HepG2 (cell line): Measurements from ENCODE around the gene ARHGEF10L. TPM values are rescaled to one million over a fixed set of nuclear protein-coding genes. Genes with fewer than 3 reads are reported as not detected.
A peak's percentile ranks its signal among the peaks of the same experiment; 100 is the strongest.

Experiments used
- CREM ChIP-seq, 2 experiments: sonication (generic) in 1 of 2; formaldehyde crosslinking in 1 of 2; IDR thresholded peaks; 2 replicates each; pipeline versions ENCODE4 v1.4.0 to v1.6.1; 2016 to 2020; ENCODE audit warnings: antibody characterized with exemption in 1 of 2, mild to moderate bottlenecking in 1 of 2, missing genetic modification reagents in 1 of 2
- EP300 ChIP-seq, 3 experiments: sonication (generic) in 1 of 3; formaldehyde crosslinking in 1 of 3; IDR thresholded peaks; 2 replicates each; pipeline versions ENCODE4 v1.5.1 to v1.6.1; 2011 to 2020; ENCODE audit warnings: low read depth in 2 of 3, low read length in 2 of 3, borderline replicate concordance in 1 of 3, improper control_type of control experiment in 1 of 3, mild to moderate bottlenecking in 1 of 3, missing genetic modification reagents in 1 of 3, moderate library complexity in 1 of 3
- HOXA5 ChIP-seq: sonication (generic); formaldehyde crosslinking; IDR thresholded peaks from 2 replicates; pipeline ENCODE4 v1.4.0; 2020; ENCODE audit warnings: missing genetic modification reagents
- KLF16 ChIP-seq, 2 experiments: sonication (generic) in 1 of 2; formaldehyde crosslinking in 1 of 2; IDR thresholded peaks; 2 replicates each; pipeline versions ENCODE4 v1.6.1 to v1.8.0; 2016 to 2023; ENCODE audit warnings: missing genetic modification reagents in 2 of 2, missing compliant biosample characterization in 1 of 2
- MXI1 ChIP-seq: IDR thresholded peaks from 3 replicates; pipeline ENCODE4 v1.6.1; 2012; ENCODE audit warnings: low read depth, low read length, inconsistent platforms, borderline replicate concordance
- NR2C2 ChIP-seq: sonication (generic); formaldehyde crosslinking; IDR thresholded peaks from 2 replicates; pipeline ENCODE4 v1.4.0; 2020; ENCODE audit warnings: missing genetic modification reagents, mild to moderate bottlenecking, moderate library complexity, borderline replicate concordance
- SAP130 ChIP-seq: IDR thresholded peaks from 2 replicates; pipeline ENCODE4 v1.6.1; 2016; ENCODE audit warnings: low read depth
- SNAPC2 ChIP-seq: sonication (generic); formaldehyde crosslinking; IDR thresholded peaks from 2 replicates; pipeline ENCODE4 v1.8.1; 2022; ENCODE audit warnings: mild to moderate bottlenecking, missing genetic modification reagents
- SRSF9 ChIP-seq: fragments of 200-400 bp; formaldehyde crosslinking; IDR thresholded peaks from 2 replicates; pipeline ENCODE4 v1.6.1; 2018; ENCODE audit warnings: borderline replicate concordance, mild to moderate bottlenecking, low read depth, low read length; ENCODE audit not compliant: insufficient read depth, poor library complexity, severe bottlenecking
- TEAD3 ChIP-seq: optimal IDR thresholded peaks from 2 replicates; pipeline ENCODE3; 2016; ENCODE audit warnings: borderline replicate concordance
- ZNF572 ChIP-seq: sonication (generic); formaldehyde crosslinking; IDR thresholded peaks from 2 replicates; pipeline ENCODE4 v1.5.1; 2020; ENCODE audit warnings: mild to moderate bottlenecking, missing genetic modification reagents
- polyA plus RNA-seq, 8 experiments: library from polyadenylated mRNA; depleted of rRNA in 3 of 8; stranded (reverse) in 7 of 8; unstranded in 1 of 8; fragments of >200 nt; fragmentation: Illumina TruSeq in 4 of 8; extraction: Trizol in 4 of 8; gene quantifications; 2 replicates each; pipeline versions ENCODE4 v1.2.1 to v1.2.3, GENCODE V29; 2011 to 2016; ENCODE audit warnings: low read depth in 4 of 8, missing spikeins in 1 of 8, mixed read lengths in 1 of 8; ENCODE audit not compliant: insufficient read depth in 1 of 8
- total RNA-seq, 5 experiments: library from RNA; depleted of rRNA; stranded (reverse); fragments of >200 nt; fragmentation: Illumina TruSeq; extraction: Trizol; gene quantifications; 2 replicates each; pipeline ENCODE4 v1.2.3, GENCODE V29; 2016; ENCODE audit warnings: low read depth in 1 of 5
- TF ChIP-seq, protein P1 (sequence below): sonication (generic); formaldehyde crosslinking; conservative IDR thresholded peaks from 2 replicates; pipeline ENCODE4 v1.4.0; 2020; ENCODE audit warnings: missing genetic modification reagents
- TF ChIP-seq, protein P2 (sequence below): sonication (generic); formaldehyde crosslinking; IDR thresholded peaks from 2 replicates; pipeline ENCODE4 v1.4.0; 2020; ENCODE audit warnings: missing genetic modification reagents, borderline replicate concordance
- TF ChIP-seq, protein P3 (sequence below): sonication (generic); IDR thresholded peaks from 2 replicates; pipeline ENCODE4 v1.6.1; 2016; ENCODE audit warnings: low read depth, borderline replicate concordance
- TF ChIP-seq, protein P4 (sequence below): sonication (generic); formaldehyde crosslinking; IDR thresholded peaks from 2 replicates; pipeline ENCODE4 v1.4.0; 2020; ENCODE audit warnings: missing genetic modification reagents
- TF ChIP-seq, protein P5 (sequence below): sonication (generic); formaldehyde crosslinking; IDR thresholded peaks from 2 replicates; pipeline ENCODE4 v1.8.0; 2022; ENCODE audit warnings: mild to moderate bottlenecking, missing genetic modification reagents, moderate library complexity

ARHGEF10L gene
- total and polyA plus RNA-seq, 2 of the 13 experiments (the other 11 are each of a cell fraction or from before 2014, with no cell fraction given), result 46.5 to 78.3 TPM

DNA sequence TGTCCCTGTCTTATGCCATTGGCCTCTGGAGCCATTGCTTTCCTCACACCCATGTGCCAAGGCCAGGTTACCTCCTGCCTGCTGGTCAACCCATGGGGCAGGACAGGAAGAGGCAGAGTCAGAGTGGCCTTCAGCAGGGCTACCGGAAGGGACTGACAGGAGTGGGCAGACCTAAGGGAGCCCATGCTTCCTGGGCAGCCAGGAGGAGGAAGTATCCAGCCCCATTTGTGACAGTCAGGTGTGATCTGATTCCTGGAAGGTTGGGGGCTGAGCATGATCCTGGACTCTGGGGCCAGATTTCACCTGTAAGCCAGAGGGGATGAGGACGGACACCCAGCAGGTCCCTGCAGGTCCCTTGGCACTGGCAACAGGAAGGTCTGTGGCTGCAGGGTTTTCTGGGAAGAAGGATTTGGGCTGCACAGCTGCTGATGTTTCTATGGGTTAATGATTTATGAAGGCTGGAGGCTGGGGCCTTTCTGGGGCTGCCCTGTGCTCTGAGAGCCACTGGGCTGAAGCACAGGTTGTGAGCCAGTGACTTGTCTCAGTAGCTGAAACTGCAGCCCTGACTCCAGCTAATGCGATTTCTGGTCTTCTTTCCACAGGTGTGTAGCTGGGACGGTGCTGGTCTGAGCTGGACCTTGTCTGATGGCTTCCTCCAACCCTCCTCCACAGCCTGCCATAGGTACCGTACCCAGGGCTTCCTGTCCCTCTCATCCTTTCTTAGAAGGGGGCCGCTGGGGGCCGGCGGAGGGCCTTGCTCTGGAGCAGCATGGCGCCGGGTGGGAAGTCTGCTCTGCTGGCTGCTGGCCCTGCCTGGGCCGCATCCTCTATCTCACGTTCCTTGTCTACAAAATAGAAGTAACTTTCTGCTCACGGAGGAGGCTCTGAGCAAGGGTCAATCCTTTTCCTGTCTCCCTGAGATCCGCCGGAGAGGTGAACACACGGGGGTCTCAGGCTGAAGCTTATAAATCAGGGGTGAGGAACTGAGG lies 40.7 kb downstream of the ARHGEF10L start (continued):
- TF ChIP-seq, protein P1, sequence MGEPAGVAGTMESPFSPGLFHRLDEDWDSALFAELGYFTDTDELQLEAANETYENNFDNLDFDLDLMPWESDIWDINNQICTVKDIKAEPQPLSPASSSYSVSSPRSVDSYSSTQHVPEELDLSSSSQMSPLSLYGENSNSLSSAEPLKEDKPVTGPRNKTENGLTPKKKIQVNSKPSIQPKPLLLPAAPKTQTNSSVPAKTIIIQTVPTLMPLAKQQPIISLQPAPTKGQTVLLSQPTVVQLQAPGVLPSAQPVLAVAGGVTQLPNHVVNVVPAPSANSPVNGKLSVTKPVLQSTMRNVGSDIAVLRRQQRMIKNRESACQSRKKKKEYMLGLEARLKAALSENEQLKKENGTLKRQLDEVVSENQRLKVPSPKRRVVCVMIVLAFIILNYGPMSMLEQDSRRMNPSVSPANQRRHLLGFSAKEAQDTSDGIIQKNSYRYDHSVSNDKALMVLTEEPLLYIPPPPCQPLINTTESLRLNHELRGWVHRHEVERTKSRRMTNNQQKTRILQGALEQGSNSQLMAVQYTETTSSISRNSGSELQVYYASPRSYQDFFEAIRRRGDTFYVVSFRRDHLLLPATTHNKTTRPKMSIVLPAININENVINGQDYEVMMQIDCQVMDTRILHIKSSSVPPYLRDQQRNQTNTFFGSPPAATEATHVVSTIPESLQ (CRISPR knock-in tag), result no peak
- TF ChIP-seq NR2C2 (peak; percentile 15; the same call in 1 of the 2 replicates), KLF16 (CRISPR knock-in tag; IDR thresholded peaks at IDR 0.05) (peak in 1 of 2 experiments; percentile 76; a peak in 1 of 4 replicates), MXI1 (peak; percentile 32; the same call in 1 of the 3 replicates), ZNF572 (CRISPR knock-in tag) (no peak), EP300 (IDR thresholded peaks at IDR 0.05; ENCODE audit: low read depth in 2 of 2, low read length in 2 of 2) (peak in 1 of 2 experiments; percentile 18; a peak in 1 of 4 replicates), EP300 (CRISPR knock-in tag; IDR thresholded peaks at IDR 0.05; ENCODE audit: borderline replicate concordance) (no peak), SAP130 (CRISPR knock-in tag) (peak; percentile 94), SRSF9 (no peak), TEAD3 (CRISPR knock-in tag) (peak; percentile 76), CREM (IDR thresholded peaks at IDR 0.05) (peak; percentile 26; the same call in 1 of the 2 replicates), CREM (CRISPR knock-in tag; IDR thresholded peaks at IDR 0.05) (no peak), SNAPC2 (CRISPR knock-in tag) (peak; percentile 56; the same call in 1 of the 2 replicates), HOXA5 (CRISPR knock-in tag) (peak; percentile 83)
- TF ChIP-seq, protein P2, sequence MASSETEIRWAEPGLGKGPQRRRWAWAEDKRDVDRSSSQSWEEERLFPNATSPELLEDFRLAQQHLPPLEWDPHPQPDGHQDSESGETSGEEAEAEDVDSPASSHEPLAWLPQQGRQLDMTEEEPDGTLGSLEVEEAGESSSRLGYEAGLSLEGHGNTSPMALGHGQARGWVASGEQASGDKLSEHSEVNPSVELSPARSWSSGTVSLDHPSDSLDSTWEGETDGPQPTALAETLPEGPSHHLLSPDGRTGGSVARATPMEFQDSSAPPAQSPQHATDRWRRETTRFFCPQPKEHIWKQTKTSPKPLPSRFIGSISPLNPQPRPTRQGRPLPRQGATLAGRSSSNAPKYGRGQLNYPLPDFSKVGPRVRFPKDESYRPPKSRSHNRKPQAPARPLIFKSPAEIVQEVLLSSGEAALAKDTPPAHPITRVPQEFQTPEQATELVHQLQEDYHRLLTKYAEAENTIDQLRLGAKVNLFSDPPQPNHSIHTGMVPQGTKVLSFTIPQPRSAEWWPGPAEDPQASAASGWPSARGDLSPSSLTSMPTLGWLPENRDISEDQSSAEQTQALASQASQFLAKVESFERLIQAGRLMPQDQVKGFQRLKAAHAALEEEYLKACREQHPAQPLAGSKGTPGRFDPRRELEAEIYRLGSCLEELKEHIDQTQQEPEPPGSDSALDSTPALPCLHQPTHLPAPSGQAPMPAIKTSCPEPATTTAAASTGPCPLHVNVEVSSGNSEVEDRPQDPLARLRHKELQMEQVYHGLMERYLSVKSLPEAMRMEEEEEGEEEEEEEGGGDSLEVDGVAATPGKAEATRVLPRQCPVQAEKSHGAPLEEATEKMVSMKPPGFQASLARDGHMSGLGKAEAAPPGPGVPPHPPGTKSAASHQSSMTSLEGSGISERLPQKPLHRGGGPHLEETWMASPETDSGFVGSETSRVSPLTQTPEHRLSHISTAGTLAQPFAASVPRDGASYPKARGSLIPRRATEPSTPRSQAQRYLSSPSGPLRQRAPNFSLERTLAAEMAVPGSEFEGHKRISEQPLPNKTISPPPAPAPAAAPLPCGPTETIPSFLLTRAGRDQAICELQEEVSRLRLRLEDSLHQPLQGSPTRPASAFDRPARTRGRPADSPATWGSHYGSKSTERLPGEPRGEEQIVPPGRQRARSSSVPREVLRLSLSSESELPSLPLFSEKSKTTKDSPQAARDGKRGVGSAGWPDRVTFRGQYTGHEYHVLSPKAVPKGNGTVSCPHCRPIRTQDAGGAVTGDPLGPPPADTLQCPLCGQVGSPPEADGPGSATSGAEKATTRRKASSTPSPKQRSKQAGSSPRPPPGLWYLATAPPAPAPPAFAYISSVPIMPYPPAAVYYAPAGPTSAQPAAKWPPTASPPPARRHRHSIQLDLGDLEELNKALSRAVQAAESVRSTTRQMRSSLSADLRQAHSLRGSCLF, result 0 out of 2 replicates have a peak, but pooled peaks have one; percentile 54
- TF ChIP-seq, protein P3, sequence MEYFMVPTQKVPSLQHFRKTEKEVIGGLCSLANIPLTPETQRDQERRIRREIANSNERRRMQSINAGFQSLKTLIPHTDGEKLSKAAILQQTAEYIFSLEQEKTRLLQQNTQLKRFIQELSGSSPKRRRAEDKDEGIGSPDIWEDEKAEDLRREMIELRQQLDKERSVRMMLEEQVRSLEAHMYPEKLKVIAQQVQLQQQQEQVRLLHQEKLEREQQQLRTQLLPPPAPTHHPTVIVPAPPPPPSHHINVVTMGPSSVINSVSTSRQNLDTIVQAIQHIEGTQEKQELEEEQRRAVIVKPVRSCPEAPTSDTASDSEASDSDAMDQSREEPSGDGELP, result peak; percentile 91
- TF ChIP-seq, protein P4, sequence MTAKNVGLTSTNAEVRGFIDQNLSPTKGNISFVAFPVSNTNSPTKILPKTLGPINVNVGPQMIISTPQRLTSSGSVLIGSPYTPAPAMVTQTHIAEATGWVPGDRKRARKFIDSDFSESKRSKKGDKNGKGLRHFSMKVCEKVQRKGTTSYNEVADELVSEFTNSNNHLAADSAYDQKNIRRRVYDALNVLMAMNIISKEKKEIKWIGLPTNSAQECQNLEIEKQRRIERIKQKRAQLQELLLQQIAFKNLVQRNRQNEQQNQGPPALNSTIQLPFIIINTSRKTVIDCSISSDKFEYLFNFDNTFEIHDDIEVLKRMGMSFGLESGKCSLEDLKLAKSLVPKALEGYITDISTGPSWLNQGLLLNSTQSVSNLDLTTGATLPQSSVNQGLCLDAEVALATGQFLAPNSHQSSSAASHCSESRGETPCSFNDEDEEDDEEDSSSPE (CRISPR knock-in tag), result 0 out of 2 replicates have a peak, but pooled peaks have one; percentile 13
- TF ChIP-seq, protein P5, sequence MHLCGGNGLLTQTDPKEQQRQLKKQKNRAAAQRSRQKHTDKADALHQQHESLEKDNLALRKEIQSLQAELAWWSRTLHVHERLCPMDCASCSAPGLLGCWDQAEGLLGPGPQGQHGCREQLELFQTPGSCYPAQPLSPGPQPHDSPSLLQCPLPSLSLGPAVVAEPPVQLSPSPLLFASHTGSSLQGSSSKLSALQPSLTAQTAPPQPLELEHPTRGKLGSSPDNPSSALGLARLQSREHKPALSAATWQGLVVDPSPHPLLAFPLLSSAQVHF (CRISPR knock-in tag), result no peak
